ENCODE measurements around the gene SEMA6C. TPM values are rescaled to one million over a fixed set of nuclear protein-coding genes. Genes with fewer than 3 reads are reported as not detected.
A peak's percentile ranks its signal among the peaks of the same experiment; 100 is the strongest.
"Not testable (repeated sequence)": the region's sequence is repeated elsewhere in the genome, so short reads cannot be mapped to it uniquely, and the experiment has no call there.

SEMA6C gene
- total RNA-seq, 1 experiment from 2014 or later, result 2.0 TPM

DNA sequence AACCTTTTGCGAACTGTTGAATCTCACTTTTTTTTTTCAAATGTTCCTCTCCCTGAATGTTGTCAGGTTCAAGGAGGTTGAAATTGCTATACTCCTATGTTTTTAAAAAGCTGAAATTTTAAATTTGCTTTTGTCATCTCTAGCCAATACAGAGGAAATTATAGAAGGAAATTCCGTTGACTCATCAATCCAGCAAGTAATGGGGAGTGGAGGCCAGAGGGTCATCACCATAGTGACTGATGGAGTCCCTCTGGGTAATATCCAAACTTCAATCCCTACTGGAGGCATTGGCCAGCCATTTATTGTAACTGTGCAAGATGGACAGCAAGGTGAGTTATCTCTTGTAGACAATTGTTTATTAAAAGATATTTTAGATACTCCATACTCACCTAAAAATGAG, 39.5 kb downstream of the SEMA6C start:
- Histone ChIP-seq H3K9me2 (replicated peaks; ENCODE audit: low read length) (no peaks in the 10 kb centered on the region), H3K36me3 (ENCODE audit: low read depth, low read length) (no peaks in the 10 kb centered on the region), H3K9me3 (ENCODE audit: low read length) (no peaks in the 10 kb centered on the region), H4K20me1 (ENCODE audit: low read length) (no peaks in the 10 kb centered on the region), H2AFZ (ENCODE audit: low read length) (no peak overlapping the region), H3K27me3 (ENCODE audit: low read length) (no peaks in the 10 kb centered on the region), H3K27ac (ENCODE audit: low read length) (no peak overlapping the region), H3K4me3 (ENCODE audit: low read length) (no peak overlapping the region), H3K9ac (ENCODE audit: low read length) (no peak overlapping the region), H3K4me1 (ENCODE audit: insufficient read depth, low read length) (no peaks in the 10 kb centered on the region), H3F3A (ENCODE audit: low read length, unreplicated experiment) (no peaks in the 10 kb centered on the region), H3K4me2 (ENCODE audit: low read length) (no peak overlapping the region), H3K79me2 (ENCODE audit: low read length) (no peaks in the 10 kb centered on the region)
- ATAC-seq (peak; percentile 66), DNase-seq (peak; percentile 29)
- TF ChIP-seq, protein P1, sequence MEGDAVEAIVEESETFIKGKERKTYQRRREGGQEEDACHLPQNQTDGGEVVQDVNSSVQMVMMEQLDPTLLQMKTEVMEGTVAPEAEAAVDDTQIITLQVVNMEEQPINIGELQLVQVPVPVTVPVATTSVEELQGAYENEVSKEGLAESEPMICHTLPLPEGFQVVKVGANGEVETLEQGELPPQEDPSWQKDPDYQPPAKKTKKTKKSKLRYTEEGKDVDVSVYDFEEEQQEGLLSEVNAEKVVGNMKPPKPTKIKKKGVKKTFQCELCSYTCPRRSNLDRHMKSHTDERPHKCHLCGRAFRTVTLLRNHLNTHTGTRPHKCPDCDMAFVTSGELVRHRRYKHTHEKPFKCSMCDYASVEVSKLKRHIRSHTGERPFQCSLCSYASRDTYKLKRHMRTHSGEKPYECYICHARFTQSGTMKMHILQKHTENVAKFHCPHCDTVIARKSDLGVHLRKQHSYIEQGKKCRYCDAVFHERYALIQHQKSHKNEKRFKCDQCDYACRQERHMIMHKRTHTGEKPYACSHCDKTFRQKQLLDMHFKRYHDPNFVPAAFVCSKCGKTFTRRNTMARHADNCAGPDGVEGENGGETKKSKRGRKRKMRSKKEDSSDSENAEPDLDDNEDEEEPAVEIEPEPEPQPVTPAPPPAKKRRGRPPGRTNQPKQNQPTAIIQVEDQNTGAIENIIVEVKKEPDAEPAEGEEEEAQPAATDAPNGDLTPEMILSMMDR (conservative IDR thresholded peaks at IDR 0.05; ENCODE audit: low read depth, low read length), result no peak
- TF ChIP-seq EZH2 (IDR thresholded peaks at IDR 0.05; ENCODE audit: low read length, unreplicated experiment) (no peak), EZH2phosphoT487 (IDR thresholded peaks at IDR 0.05; ENCODE audit: borderline replicate concordance, low read length) (no peak)
- intact Hi-C loops (cut with micrococcal nuclease), result no loop called here
- BruUV-seq (replicated peaks), result no TSS peak
- ChIA-PET POLR2A (ENCODE audit: unreplicated experiment) (interaction anchor here (0.7 kb wide), 1 partner anchor 8 kb away, joined by 3 read pairs; no protein-coding TSS in a partner anchor), CTCF (no interaction called here)

DNA sequence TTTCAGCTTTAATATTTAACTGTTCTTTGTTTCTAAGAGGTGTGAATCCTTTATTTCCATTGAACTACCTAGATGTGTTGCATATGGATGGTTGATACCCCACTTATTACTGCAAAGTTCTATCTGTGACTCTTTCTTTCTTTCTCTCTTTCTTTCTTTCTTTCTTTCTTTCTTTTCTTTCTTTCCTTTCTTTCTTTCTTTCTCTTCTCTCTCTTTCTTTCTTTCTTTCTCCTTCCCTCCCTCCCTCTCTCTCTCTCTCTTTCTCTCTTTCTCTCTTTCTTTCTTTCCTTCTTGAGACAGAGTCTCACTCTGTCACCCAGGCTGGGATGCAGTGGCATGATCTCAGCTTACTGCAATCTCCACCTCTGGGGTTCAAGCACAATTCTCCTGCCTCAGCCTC, 41.8 kb downstream of the SEMA6C start:
- Histone ChIP-seq H4K20me1 (ENCODE audit: low read length) (no peaks in the 10 kb centered on the region), H3K4me3 (ENCODE audit: low read length) (no peak overlapping the region), H3K36me3 (ENCODE audit: low read depth, low read length) (no peaks in the 10 kb centered on the region), H3K9me2 (replicated peaks; ENCODE audit: low read length) (no peaks in the 10 kb centered on the region), H3F3A (ENCODE audit: low read length, unreplicated experiment) (no peaks in the 10 kb centered on the region), H3K4me2 (ENCODE audit: low read length) (no peak overlapping the region), H2AFZ (ENCODE audit: low read length) (no peak overlapping the region), H3K27ac (ENCODE audit: low read length) (no peak overlapping the region), H3K9me3 (ENCODE audit: low read length) (no peaks in the 10 kb centered on the region), H3K79me2 (ENCODE audit: low read length) (no peaks in the 10 kb centered on the region), H3K9ac (ENCODE audit: low read length) (no peak overlapping the region), H3K4me1 (ENCODE audit: insufficient read depth, low read length) (no peaks in the 10 kb centered on the region), H3K27me3 (ENCODE audit: low read length) (no peaks in the 10 kb centered on the region)
- DNase-seq, result no peak
- CTCF ChIA-PET, result interaction anchor here (0.7 kb wide), 1 partner anchor 142 kb away, joined by 4 read pairs; no protein-coding TSS in a partner anchor
- TF ChIP-seq, protein P1 (conservative IDR thresholded peaks at IDR 0.05; ENCODE audit: low read depth, low read length), result no peak
- TF ChIP-seq EZH2phosphoT487 (IDR thresholded peaks at IDR 0.05; ENCODE audit: borderline replicate concordance, low read length) (no peak), EZH2 (IDR thresholded peaks at IDR 0.05; ENCODE audit: low read length, unreplicated experiment) (no peak)
- intact Hi-C loops (cut with micrococcal nuclease), result loop anchor here (5.0 kb wide), 1 partner anchor 43 kb away; the partner anchor contains the start of gene SEMA6C
- POLR2A ChIA-PET (ENCODE audit: unreplicated experiment), result no interaction called here
- no TSS peak for BruUV-seq (replicated peaks)
- ATAC-seq, result no peak

DNA sequence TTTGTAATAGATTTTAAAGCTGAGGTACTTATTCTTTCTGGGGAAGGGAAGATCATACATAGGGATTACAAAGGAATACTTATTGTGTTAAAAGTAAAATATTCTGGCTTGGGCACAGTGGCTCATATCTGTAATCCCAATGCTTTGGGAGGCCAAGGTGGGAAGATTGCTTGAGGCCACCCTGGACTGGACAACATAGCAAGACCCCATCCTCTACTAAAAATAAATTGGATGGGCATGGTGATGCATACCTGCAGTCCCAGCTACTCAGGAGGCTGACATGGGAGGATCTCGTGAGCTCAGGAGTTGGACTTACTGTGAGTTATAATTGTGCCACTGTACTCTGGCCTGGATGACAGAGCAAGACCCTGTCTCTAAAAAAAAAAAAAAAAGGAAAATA, 48.3 kb downstream of the SEMA6C start:
- Histone ChIP-seq H3F3A (ENCODE audit: low read length, unreplicated experiment) (no peaks in the 10 kb centered on the region), H3K9me2 (replicated peaks; ENCODE audit: low read length) (no peaks in the 10 kb centered on the region), H2AFZ (ENCODE audit: low read length) (no peak overlapping the region), H3K4me2 (ENCODE audit: low read length) (no peak overlapping the region), H3K9ac (ENCODE audit: low read length) (no peak overlapping the region), H3K4me1 (ENCODE audit: insufficient read depth, low read length) (peaks cover 3% of the 10 kb centered on the region; the same call in 1 of the 2 replicates), H3K36me3 (ENCODE audit: low read depth, low read length) (no peaks in the 10 kb centered on the region), H3K9me3 (ENCODE audit: low read length) (no peaks in the 10 kb centered on the region), H3K27me3 (ENCODE audit: low read length) (no peaks in the 10 kb centered on the region), H3K27ac (ENCODE audit: low read length) (no peak overlapping the region), H3K79me2 (ENCODE audit: low read length) (no peaks in the 10 kb centered on the region), H3K4me3 (ENCODE audit: low read length) (no peak overlapping the region), H4K20me1 (ENCODE audit: low read length) (no peaks in the 10 kb centered on the region)
- no peak for ATAC-seq
- intact Hi-C loops (cut with micrococcal nuclease), result no loop called here
- no TSS peak for BruUV-seq (replicated peaks)
- CTCF ChIA-PET, result no interaction called here
- TF ChIP-seq, protein P1 (conservative IDR thresholded peaks at IDR 0.05; ENCODE audit: low read depth, low read length), result no peak
- TF ChIP-seq EZH2 (IDR thresholded peaks at IDR 0.05; ENCODE audit: low read length, unreplicated experiment), result no peak
- TF ChIP-seq EZH2phosphoT487 (IDR thresholded peaks at IDR 0.05; ENCODE audit: borderline replicate concordance, low read length), result no peak
- POLR2A ChIA-PET (ENCODE audit: unreplicated experiment), result no interaction called here
- DNase-seq, result no peak

GRCh38 chr1:151097426-151097825, 49.0 kb downstream of the SEMA6C start:
- H3K4me2 ChIP-seq (ENCODE audit: low read length); BruUV-seq (replicated peaks); H3K4me3 ChIP-seq (ENCODE audit: low read length); H3K79me2 ChIP-seq (ENCODE audit: low read length); H3F3A ChIP-seq (ENCODE audit: low read length, unreplicated experiment); H3K9me3 ChIP-seq (ENCODE audit: low read length); H3K9ac ChIP-seq (ENCODE audit: low read length); CTCF ChIA-PET; H2AFZ ChIP-seq (ENCODE audit: low read length); POLR2A ChIA-PET (ENCODE audit: unreplicated experiment); H3K27ac ChIP-seq (ENCODE audit: low read length); H3K36me3 ChIP-seq (ENCODE audit: low read depth, low read length); H3K9me2 ChIP-seq (replicated peaks; ENCODE audit: low read length); DNase-seq; H4K20me1 ChIP-seq (ENCODE audit: low read length); intact Hi-C loops (cut with micrococcal nuclease); ATAC-seq; H3K27me3 ChIP-seq (ENCODE audit: low read length); H3K4me1 ChIP-seq (ENCODE audit: insufficient read depth, low read length): not testable (repeated sequence)

Measured in PC-3 (cell line).